ENCODE data around the gene STXBP6.

DNA sequence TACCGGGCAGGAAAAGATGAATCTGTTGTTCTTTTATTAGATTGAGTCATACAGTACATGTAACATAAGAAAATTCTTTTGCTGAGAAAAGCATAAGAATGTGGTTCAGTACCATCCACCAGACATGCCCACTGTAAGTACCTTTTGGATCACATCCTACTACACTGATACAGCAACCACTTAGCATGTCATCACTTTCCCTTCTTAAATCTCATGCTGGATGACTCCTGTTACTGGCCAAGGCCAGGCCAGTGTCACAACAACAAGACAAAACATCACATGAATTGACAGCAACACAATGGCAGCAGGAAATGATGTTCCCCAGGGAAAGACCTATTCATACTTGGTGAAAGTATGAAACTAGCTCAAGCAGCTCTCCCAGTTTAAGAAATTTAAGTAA lies 46.4 kb downstream of the STXBP6 start:
- TF ChIP-seq POLR2AphosphoS5 (IDR thresholded peaks at IDR 0.05; ENCODE audit: low read depth, low read length) (no peak), POLR2A (IDR thresholded peaks at IDR 0.05; ENCODE audit: low read depth, low read length) (no peak)

Measured in GM12892 (cell line).